ENCODE results near the gene S1PR5. TPM values are rescaled to one million over a fixed set of nuclear protein-coding genes. Genes with fewer than 3 reads are reported as not detected.

S1PR5 gene
- total and polyA plus RNA-seq, 9 of the 15 experiments (the other 6 are each of a cell fraction or from before 2014, with no cell fraction given), result 0.03 to 0.54 (median 0.35) TPM; not detected in 4

GRCh38 chr19:10557603-10558197 lies 40.5 kb upstream of the S1PR5 start (continued):
- TF ChIP-seq RBFOX2 (IDR thresholded peaks at IDR 0.05; ENCODE audit: low read depth, low read length) (peak; percentile 65), SREBF2 (CRISPR knock-in tag; IDR thresholded peaks at IDR 0.05) (no peak)

GRCh38 chr19:10555610-10555973 lies 38.3 kb upstream of the S1PR5 start:
- no peaks in the 10 kb centered on the region for H3K27me3 ChIP-seq (ENCODE audit: control insufficient read depth in 2 of 2, insufficient read depth in 2 of 2, low read length in 2 of 2)
- peaks cover 0 to 26% of the 10 kb centered on the region in 2 experiments; a peak in 2 of 5 replicates for H3K4me1 ChIP-seq (replicated peaks in 1 of 2; ENCODE audit: control insufficient read depth in 2 of 2, insufficient read depth in 2 of 2, low read length in 2 of 2)
- ChIA-PET POLR2A (interaction anchor here (0.7 to 2.8 kb wide), 8 partner anchors 8 to 55 kb away, joined by 3 to 14 read pairs (median 6); partner anchors contain the start of gene KRI1), CTCF (ENCODE audit: low intra/inter-chr PET ratio) (interaction anchor here (0.6 kb wide), 1 partner anchor 17 kb away, joined by 3 read pairs; no protein-coding TSS in a partner anchor)
- DNase-seq (ENCODE audit: extremely low read depth in 1 of 4, low spot score in 3 of 4) (no peak), FAIRE-seq (no peak), ATAC-seq (no peak)
- 91% methylated on average over 7 of the region's 7 CpGs for WGBS (ENCODE audit: insufficient coverage, low coverage, missing lambda C conversion rate)
- H3K9me1 ChIP-seq (ENCODE audit: control insufficient read depth, insufficient read depth, low read length), result peaks cover 3% of the 10 kb centered on the region
- no TSS peak for BruUV-seq (replicated peaks)
- no peak overlapping the region for H2AFZ ChIP-seq (ENCODE audit: low read depth, low read length)
- H3K79me2 ChIP-seq (ENCODE audit: control insufficient read depth, insufficient read depth, low read length), result no peaks in the 10 kb centered on the region; the same call in 2 of the 3 replicates
- H3K9me3 ChIP-seq (replicated peaks; ENCODE audit: control insufficient read depth, insufficient read depth, low read depth, low read length), result peaks cover 3% of the 10 kb centered on the region
- H3K4me3 ChIP-seq, result no peak overlapping the region
- peaks cover 94% of the 10 kb centered on the region for H3K36me3 ChIP-seq (ENCODE audit: control insufficient read depth, insufficient read depth, low read length)
- intact Hi-C loops (cut with micrococcal nuclease), result no loop called here
- peak; percentile 90 for TF ChIP-seq SPI1 (IDR thresholded peaks at IDR 0.05; ENCODE audit: borderline replicate concordance, low read depth, low read length)
- no peak for TF ChIP-seq TRIM24 (IDR thresholded peaks at IDR 0.05)
- TF ChIP-seq, protein P1, sequence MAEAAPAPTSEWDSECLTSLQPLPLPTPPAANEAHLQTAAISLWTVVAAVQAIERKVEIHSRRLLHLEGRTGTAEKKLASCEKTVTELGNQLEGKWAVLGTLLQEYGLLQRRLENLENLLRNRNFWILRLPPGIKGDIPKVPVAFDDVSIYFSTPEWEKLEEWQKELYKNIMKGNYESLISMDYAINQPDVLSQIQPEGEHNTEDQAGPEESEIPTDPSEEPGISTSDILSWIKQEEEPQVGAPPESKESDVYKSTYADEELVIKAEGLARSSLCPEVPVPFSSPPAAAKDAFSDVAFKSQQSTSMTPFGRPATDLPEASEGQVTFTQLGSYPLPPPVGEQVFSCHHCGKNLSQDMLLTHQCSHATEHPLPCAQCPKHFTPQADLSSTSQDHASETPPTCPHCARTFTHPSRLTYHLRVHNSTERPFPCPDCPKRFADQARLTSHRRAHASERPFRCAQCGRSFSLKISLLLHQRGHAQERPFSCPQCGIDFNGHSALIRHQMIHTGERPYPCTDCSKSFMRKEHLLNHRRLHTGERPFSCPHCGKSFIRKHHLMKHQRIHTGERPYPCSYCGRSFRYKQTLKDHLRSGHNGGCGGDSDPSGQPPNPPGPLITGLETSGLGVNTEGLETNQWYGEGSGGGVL (CRISPR knock-in tag; IDR thresholded peaks at IDR 0.05), result no peak
- TF ChIP-seq SP1 (CRISPR knock-in tag; IDR thresholded peaks at IDR 0.05), result 0 out of 2 replicates have a peak, but pooled peaks have one; percentile 34
- TF ChIP-seq NFYB (IDR thresholded peaks at IDR 0.05; ENCODE audit: extremely low read depth, insufficient read length), result no peak
- TF ChIP-seq, protein P2, sequence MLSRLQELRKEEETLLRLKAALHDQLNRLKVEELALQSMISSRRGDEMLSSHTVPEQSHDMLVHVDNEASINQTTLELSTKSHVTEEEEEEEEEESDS (CRISPR knock-in tag; IDR thresholded peaks at IDR 0.05), result no peak
- TF ChIP-seq, protein P3, sequence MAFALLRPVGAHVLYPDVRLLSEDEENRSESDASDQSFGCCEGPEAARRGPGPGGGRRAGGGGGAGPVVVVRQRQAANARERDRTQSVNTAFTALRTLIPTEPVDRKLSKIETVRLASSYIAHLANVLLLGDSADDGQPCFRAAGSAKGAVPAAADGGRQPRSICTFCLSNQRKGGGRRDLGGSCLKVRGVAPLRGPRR (CRISPR knock-in tag; IDR thresholded peaks at IDR 0.05), result no peak
- no peak for TF ChIP-seq SMARCB1 (IDR thresholded peaks at IDR 0.05; ENCODE audit: insufficient read length, low read depth)
- no peak for TF ChIP-seq ZNF347 (CRISPR knock-in tag; IDR thresholded peaks at IDR 0.05; ENCODE audit: low read depth)
- no peak for TF ChIP-seq TAF1 (IDR thresholded peaks at IDR 0.05; ENCODE audit: control insufficient read depth, extremely low read depth, insufficient read depth, low read length, severe bottlenecking)
- no peak for TF ChIP-seq ZNF121 (CRISPR knock-in tag; conservative IDR thresholded peaks at IDR 0.05)
- TF ChIP-seq PTBP1 (IDR thresholded peaks at IDR 0.05; ENCODE audit: low read depth, low read length), result no peak
- in situ Hi-C loops (cut with MboI), result no loop called here
- H3K4me2 ChIP-seq (ENCODE audit: insufficient read depth, low read length), result no peak overlapping the region
- no peak overlapping the region for H3K9ac ChIP-seq (ENCODE audit: insufficient read depth in 1 of 2, low read depth in 2 of 2, low read length in 2 of 2)
- H3K27ac ChIP-seq (ENCODE audit: extremely low read depth, low read depth, low read length), result no peak overlapping the region
- H4K20me1 ChIP-seq (replicated peaks; ENCODE audit: control insufficient read depth, insufficient read depth, low read length), result peaks cover 11% of the 10 kb centered on the region

All from K562 (cell line).